CD8-positive, alpha-beta memory T cell (primary cell): Measurements from ENCODE around the gene ABCA4. TPM values are rescaled to one million over a fixed set of nuclear protein-coding genes. Genes with fewer than 3 reads are reported as not detected.
A peak's percentile ranks its signal among the peaks of the same experiment; 100 is the strongest.

Experiments used
- CTCF ChIA-PET: fragments of 350-600 bp; sonication (Branson Sonifier 250); formaldehyde crosslinking; loops from one replicate; lab custom pipeline; 2021; ENCODE audit warnings: antibody characterized with exemption; lab: Charles Lee
- POLR2A ChIA-PET: fragments of 350-600 bp; sonication (Branson Sonifier 250); formaldehyde crosslinking; loops from one replicate; lab custom pipeline; 2021; ENCODE audit warnings: antibody characterized with exemption; lab: Charles Lee
- DNase-seq, 5 donors: peaks; one replicate each; pipeline versions ENCODE4 v3.0.0 to v3.0.0-alpha.2; 2020 to 2022; ENCODE audit warnings: mixed read lengths in 1 of 5
- H3K27ac ChIP-seq: one replicate; pipeline ENCODE4 v1.7.0; 2013; ENCODE audit warnings: low read depth, mild to moderate bottlenecking, low read length, moderate library complexity
- H3K27me3 ChIP-seq: 2 replicates; pipeline ENCODE4 v1.7.0; 2013; ENCODE audit warnings: low read length, mild to moderate bottlenecking; ENCODE audit not compliant: insufficient read depth, poor library complexity, severe bottlenecking
- H3K36me3 ChIP-seq: 2 replicates; pipeline ENCODE4 v1.7.0; 2013; ENCODE audit warnings: mild to moderate bottlenecking, low read length, moderate library complexity; ENCODE audit not compliant: insufficient read depth
- H3K4me1 ChIP-seq: 2 replicates; pipeline ENCODE4 v1.7.0; 2013; ENCODE audit warnings: mild to moderate bottlenecking, low read length, moderate library complexity; ENCODE audit not compliant: insufficient read depth
- H3K4me3 ChIP-seq: 2 replicates; pipeline ENCODE4 v1.7.0; 2013; ENCODE audit warnings: mild to moderate bottlenecking, low read length
- H3K9me3 ChIP-seq: 2 replicates; pipeline ENCODE4 v1.7.0; 2013; ENCODE audit warnings: mild to moderate bottlenecking, low read length
- H3K27ac Mint-ChIP-seq, 8 donors: one replicate each; pipeline ENCODE4 v1.8.0; 2020 to 2021; ENCODE audit warnings: mixed read lengths in 8 of 8, mild to moderate bottlenecking in 6 of 8, inconsistent platforms in 3 of 8, moderate library complexity in 3 of 8
- H3K27me3 Mint-ChIP-seq, 2 donors: one replicate each; pipeline ENCODE4 v1.8.0; 2020 to 2021; ENCODE audit warnings: mixed read lengths in 2 of 2, mild to moderate bottlenecking in 1 of 2, moderate library complexity in 1 of 2
- H3K36me3 Mint-ChIP-seq, 3 donors: one replicate each; pipeline ENCODE4 v1.8.0; 2020 to 2021; ENCODE audit warnings: mixed read lengths in 3 of 3, inconsistent platforms in 1 of 3, mild to moderate bottlenecking in 1 of 3
- H3K4me1 Mint-ChIP-seq, 3 donors: one replicate each; pipeline ENCODE4 v1.8.0; 2020 to 2021; ENCODE audit warnings: mixed read lengths in 3 of 3, inconsistent platforms in 1 of 3, mild to moderate bottlenecking in 1 of 3
- H3K4me3 Mint-ChIP-seq, 7 donors: one replicate each; pipeline ENCODE4 v1.8.0; 2020 to 2021; ENCODE audit warnings: mixed read lengths in 7 of 7, mild to moderate bottlenecking in 6 of 7, moderate library complexity in 4 of 7, inconsistent platforms in 2 of 7
- H3K9me3 Mint-ChIP-seq, 5 donors: one replicate each; pipeline ENCODE4 v1.8.0; 2020 to 2022; ENCODE audit warnings: mixed read lengths in 5 of 5, mild to moderate bottlenecking in 3 of 5, moderate library complexity in 2 of 5, inconsistent platforms in 1 of 5
- polyA plus RNA-seq: library from polyadenylated mRNA; unstranded; fragments of 300-500 nt; fragmentation: Illumina TruSeq; gene quantifications from one replicate; pipeline ENCODE4 v1.2.3, GENCODE V29; 2021
- total RNA-seq, 2 experiments: library from RNA; stranded (reverse); gene quantifications; one replicate each; pipeline ENCODE4 v1.2.3, GENCODE V29; 2021

ABCA4 gene
- total and polyA plus RNA-seq, 3 experiments from 2014 or later, result not detected

DNA sequence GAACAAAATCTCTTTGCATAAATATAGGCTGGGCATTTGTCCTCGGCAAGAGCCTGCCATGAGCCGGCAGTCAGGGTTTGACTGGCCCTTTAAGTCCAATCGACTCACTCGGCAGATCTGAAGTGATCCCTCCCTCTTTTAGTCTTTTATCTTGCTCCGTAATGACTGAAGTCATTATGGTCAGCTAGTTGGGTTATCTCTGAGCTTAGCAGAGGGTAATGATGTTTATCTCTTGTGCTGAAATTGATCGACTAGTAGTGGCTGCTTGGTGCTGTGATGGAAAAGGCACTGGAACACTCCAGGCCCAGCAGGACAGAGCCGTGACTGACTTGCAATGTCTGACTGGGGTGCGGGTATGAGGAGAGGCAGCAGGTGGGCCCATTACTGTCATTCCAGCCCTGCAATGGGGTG lies 468 bp upstream of the ABCA4 start:
- no peaks in the 10 kb centered on the region for H3K4me1 ChIP-seq
- no peak overlapping the region for H3K27ac Mint-ChIP-seq
- H3K4me3 ChIP-seq, result no peak overlapping the region
- H3K9me3 ChIP-seq, result no peaks in the 10 kb centered on the region
- peaks cover 8 to 25% of the 10 kb centered on the region in 2 donors for H3K27me3 Mint-ChIP-seq
- POLR2A ChIA-PET, result no interaction called here
- CTCF ChIA-PET, result no interaction called here
- no peaks in the 10 kb centered on the region for H3K4me1 Mint-ChIP-seq
- no peaks in the 10 kb centered on the region for H3K9me3 Mint-ChIP-seq
- H3K27ac ChIP-seq, result no peak overlapping the region
- H3K4me3 Mint-ChIP-seq, result no peak overlapping the region
- no peak for DNase-seq
- H3K36me3 ChIP-seq, result no peaks in the 10 kb centered on the region
- no peaks in the 10 kb centered on the region for H3K27me3 ChIP-seq
- H3K36me3 Mint-ChIP-seq, result no peaks in the 10 kb centered on the region

GRCh38 chr1:94120570-94120901 lies 412 bp downstream of the ABCA4 start:
- H3K9me3 ChIP-seq, result no peaks in the 10 kb centered on the region
- H3K27ac ChIP-seq, result no peak overlapping the region
- Mint-ChIP-seq H3K4me3 (no peak overlapping the region), H3K36me3 (no peaks in the 10 kb centered on the region), H3K27ac (no peak overlapping the region), H3K4me1 (no peaks in the 10 kb centered on the region), H3K9me3 (no peaks in the 10 kb centered on the region), H3K27me3 (peaks cover 8 to 25% of the 10 kb centered on the region in 2 donors)
- ChIA-PET POLR2A (no interaction called here), CTCF (no interaction called here)
- H3K27me3 ChIP-seq, result no peaks in the 10 kb centered on the region
- no peak overlapping the region for H3K4me3 ChIP-seq
- H3K36me3 ChIP-seq, result no peaks in the 10 kb centered on the region
- DNase-seq, result no peak
- H3K4me1 ChIP-seq, result no peaks in the 10 kb centered on the region

GRCh38 chr1:94119796-94120569 lies 965 bp downstream of the ABCA4 start:
- Histone ChIP-seq H3K9me3 (no peaks in the 10 kb centered on the region), H3K27ac (no peak overlapping the region), H3K4me3 (no peak overlapping the region), H3K36me3 (no peaks in the 10 kb centered on the region), H3K27me3 (no peaks in the 10 kb centered on the region), H3K4me1 (no peaks in the 10 kb centered on the region)
- ChIA-PET POLR2A (no interaction called here), CTCF (no interaction called here)
- H3K27ac Mint-ChIP-seq, result no peak overlapping the region
- H3K4me3 Mint-ChIP-seq, result no peak overlapping the region
- no peaks in the 10 kb centered on the region for H3K36me3 Mint-ChIP-seq
- H3K4me1 Mint-ChIP-seq, result no peaks in the 10 kb centered on the region
- DNase-seq, result no peak
- peaks cover 8 to 25% of the 10 kb centered on the region in 2 donors for H3K27me3 Mint-ChIP-seq
- H3K9me3 Mint-ChIP-seq, result no peaks in the 10 kb centered on the region

DNA sequence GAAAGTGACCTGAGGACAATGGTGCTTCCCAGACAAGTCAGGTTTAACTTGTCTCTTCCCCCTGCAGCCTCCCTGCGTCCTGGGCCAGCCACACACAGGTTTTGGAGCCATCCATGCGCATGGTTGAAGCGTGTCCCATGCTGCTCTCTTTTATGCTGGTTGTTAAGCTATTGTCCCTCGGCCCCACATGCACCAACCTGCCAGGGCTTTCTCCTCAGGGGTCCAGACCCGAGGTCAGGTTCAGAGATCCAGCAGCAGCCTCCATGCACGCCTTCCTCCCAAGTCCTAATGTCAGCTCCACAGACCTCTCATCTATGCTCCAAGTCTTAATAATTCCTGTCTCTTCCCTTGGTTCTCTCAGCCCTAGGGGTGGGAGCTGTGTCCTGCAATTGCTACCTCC lies 1.6 kb downstream of the ABCA4 start:
- DNase-seq, result no peak
- Histone ChIP-seq H3K36me3 (no peaks in the 10 kb centered on the region), H3K27ac (no peak overlapping the region), H3K9me3 (no peaks in the 10 kb centered on the region), H3K4me3 (no peak overlapping the region), H3K27me3 (no peaks in the 10 kb centered on the region), H3K4me1 (no peaks in the 10 kb centered on the region)
- no peak overlapping the region for H3K4me3 Mint-ChIP-seq
- ChIA-PET POLR2A (no interaction called here), CTCF (no interaction called here)
- no peaks in the 10 kb centered on the region for H3K36me3 Mint-ChIP-seq
- H3K4me1 Mint-ChIP-seq, result no peaks in the 10 kb centered on the region
- no peaks in the 10 kb centered on the region for H3K9me3 Mint-ChIP-seq
- H3K27me3 Mint-ChIP-seq, result peaks cover 8 to 25% of the 10 kb centered on the region in 2 donors
- H3K27ac Mint-ChIP-seq, result no peak overlapping the region

DNA sequence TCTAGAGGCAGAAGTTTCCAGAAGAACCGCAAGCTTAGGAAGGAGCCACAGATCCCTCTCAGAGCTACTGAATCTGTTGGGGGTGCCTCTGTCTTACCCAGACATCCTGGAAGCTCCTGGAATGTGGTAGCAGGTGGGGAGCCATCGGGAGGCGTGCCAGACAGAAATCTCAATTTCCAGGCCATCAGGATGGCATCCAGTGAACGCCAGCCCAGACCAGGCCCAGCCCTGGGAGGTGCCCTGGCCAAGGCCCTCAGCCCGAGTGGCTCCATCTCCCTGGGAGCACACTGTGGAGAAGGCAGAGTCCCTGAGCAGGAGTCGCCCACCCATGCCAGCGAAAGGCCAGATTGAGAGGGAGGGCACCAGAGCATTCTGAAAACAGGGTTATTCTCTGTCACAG lies 2.5 kb downstream of the ABCA4 start:
- Histone ChIP-seq H3K36me3 (no peaks in the 10 kb centered on the region), H3K4me3 (no peak overlapping the region), H3K27ac (no peak overlapping the region), H3K27me3 (no peaks in the 10 kb centered on the region), H3K4me1 (no peaks in the 10 kb centered on the region), H3K9me3 (no peaks in the 10 kb centered on the region)
- H3K9me3 Mint-ChIP-seq, result no peaks in the 10 kb centered on the region
- H3K27me3 Mint-ChIP-seq, result peaks cover 8 to 25% of the 10 kb centered on the region in 2 donors
- no peaks in the 10 kb centered on the region for H3K4me1 Mint-ChIP-seq
- POLR2A ChIA-PET, result no interaction called here
- H3K27ac Mint-ChIP-seq, result no peak overlapping the region
- CTCF ChIA-PET, result no interaction called here
- DNase-seq, result no peak
- H3K4me3 Mint-ChIP-seq, result no peak overlapping the region
- H3K36me3 Mint-ChIP-seq, result no peaks in the 10 kb centered on the region

DNA sequence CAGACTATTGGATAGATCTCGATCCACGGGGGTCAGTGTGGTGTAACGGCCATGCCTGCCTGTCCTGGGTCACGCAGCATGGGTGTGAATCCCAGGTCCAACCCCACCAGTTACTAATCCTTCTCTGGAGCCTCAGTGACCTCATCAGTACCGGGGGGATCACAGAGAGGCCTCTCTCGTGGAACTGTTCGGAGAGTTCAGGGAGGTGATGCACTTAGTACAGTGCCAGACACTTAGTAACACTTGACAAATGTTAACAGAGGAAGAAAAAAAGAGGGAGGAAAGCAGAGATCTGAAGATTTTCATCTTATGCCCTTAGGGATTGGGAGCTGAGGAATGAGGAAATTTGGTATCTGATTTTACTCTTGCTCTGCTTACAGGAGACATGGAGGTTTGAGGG lies 2.9 kb downstream of the ABCA4 start:
- H3K36me3 ChIP-seq, result no peaks in the 10 kb centered on the region
- no peak overlapping the region for H3K4me3 ChIP-seq
- H3K27ac ChIP-seq, result no peak overlapping the region
- no peaks in the 10 kb centered on the region for H3K36me3 Mint-ChIP-seq
- no peaks in the 10 kb centered on the region for H3K9me3 Mint-ChIP-seq
- no peak overlapping the region for H3K4me3 Mint-ChIP-seq
- H3K27ac Mint-ChIP-seq, result no peak overlapping the region
- CTCF ChIA-PET, result no interaction called here
- POLR2A ChIA-PET, result no interaction called here
- no peak for DNase-seq
- peaks cover 8 to 25% of the 10 kb centered on the region in 2 donors for H3K27me3 Mint-ChIP-seq
- no peaks in the 10 kb centered on the region for H3K4me1 Mint-ChIP-seq
- H3K9me3 ChIP-seq, result no peaks in the 10 kb centered on the region
- no peaks in the 10 kb centered on the region for H3K27me3 ChIP-seq
- no peaks in the 10 kb centered on the region for H3K4me1 ChIP-seq

GRCh38 chr1:94117259-94117851 lies 3.6 kb downstream of the ABCA4 start:
- CTCF ChIA-PET, result no interaction called here
- DNase-seq, result no peak

DNA sequence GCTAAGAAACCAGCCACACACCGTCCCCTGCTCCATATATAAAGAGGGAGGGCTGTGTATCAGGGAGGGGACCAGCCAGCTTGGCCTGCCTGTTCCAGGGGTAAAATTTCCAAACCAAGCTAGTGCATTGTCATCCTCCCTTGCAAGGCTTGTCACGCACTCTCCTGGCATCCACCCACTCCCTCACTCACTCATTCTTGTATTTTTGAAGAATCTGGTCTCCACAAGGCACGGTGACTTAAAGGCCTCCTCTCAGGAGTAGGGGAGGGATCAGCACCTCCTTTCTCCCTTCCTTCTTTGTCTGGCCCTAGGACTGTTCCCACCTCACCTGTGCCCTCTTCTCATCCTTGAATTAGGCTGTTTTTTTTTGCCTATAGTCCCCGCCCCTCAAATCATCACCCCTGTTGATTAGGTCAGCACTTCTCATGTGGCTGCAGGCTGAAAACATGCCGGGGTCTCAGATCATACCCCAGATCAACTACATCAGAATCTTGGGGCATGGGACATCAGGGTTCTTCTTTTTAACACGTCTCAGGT lies 5.0 kb downstream of the ABCA4 start:
- no peak overlapping the region for H3K4me3 Mint-ChIP-seq
- H3K36me3 ChIP-seq, result no peaks in the 10 kb centered on the region
- no peaks in the 10 kb centered on the region for H3K27me3 ChIP-seq
- H3K27ac Mint-ChIP-seq, result no peak overlapping the region
- no peaks in the 10 kb centered on the region for H3K36me3 Mint-ChIP-seq
- no peaks in the 10 kb centered on the region for H3K9me3 ChIP-seq
- H3K9me3 Mint-ChIP-seq, result no peaks in the 10 kb centered on the region
- H3K4me3 ChIP-seq, result no peak overlapping the region
- POLR2A ChIA-PET, result no interaction called here
- CTCF ChIA-PET, result no interaction called here
- H3K4me1 Mint-ChIP-seq, result no peaks in the 10 kb centered on the region
- peaks cover 13 to 21% of the 10 kb centered on the region in 2 donors for H3K27me3 Mint-ChIP-seq
- H3K4me1 ChIP-seq, result no peaks in the 10 kb centered on the region
- DNase-seq, result no peak
- no peak overlapping the region for H3K27ac ChIP-seq

More at GRCh38 chr1:94117259-94117851, 3.6 kb downstream of the ABCA4 start:
- peak overlapping the region in 1 of 8 donors; percentile 82 for H3K27ac Mint-ChIP-seq
- Histone ChIP-seq H3K36me3 (no peaks in the 10 kb centered on the region), H3K27ac (no peak overlapping the region), H3K27me3 (no peaks in the 10 kb centered on the region), H3K9me3 (no peaks in the 10 kb centered on the region), H3K4me3 (no peak overlapping the region), H3K4me1 (no peaks in the 10 kb centered on the region)
- no peaks in the 10 kb centered on the region for H3K4me1 Mint-ChIP-seq
- H3K36me3 Mint-ChIP-seq, result no peaks in the 10 kb centered on the region
- no peaks in the 10 kb centered on the region for H3K9me3 Mint-ChIP-seq
- no peak overlapping the region for H3K4me3 Mint-ChIP-seq
- H3K27me3 Mint-ChIP-seq, result peaks cover 8 to 25% of the 10 kb centered on the region in 2 donors
- POLR2A ChIA-PET, result no interaction called here
